ENCODE data around the gene LGR6. TPM values are rescaled to one million over a fixed set of nuclear protein-coding genes. Genes with fewer than 3 reads are reported as not detected.
A peak's percentile ranks its signal among the peaks of the same experiment; 100 is the strongest.

Gene LGR6
- total RNA-seq, 1 donor from 2014 or later = 3.1 TPM

DNA sequence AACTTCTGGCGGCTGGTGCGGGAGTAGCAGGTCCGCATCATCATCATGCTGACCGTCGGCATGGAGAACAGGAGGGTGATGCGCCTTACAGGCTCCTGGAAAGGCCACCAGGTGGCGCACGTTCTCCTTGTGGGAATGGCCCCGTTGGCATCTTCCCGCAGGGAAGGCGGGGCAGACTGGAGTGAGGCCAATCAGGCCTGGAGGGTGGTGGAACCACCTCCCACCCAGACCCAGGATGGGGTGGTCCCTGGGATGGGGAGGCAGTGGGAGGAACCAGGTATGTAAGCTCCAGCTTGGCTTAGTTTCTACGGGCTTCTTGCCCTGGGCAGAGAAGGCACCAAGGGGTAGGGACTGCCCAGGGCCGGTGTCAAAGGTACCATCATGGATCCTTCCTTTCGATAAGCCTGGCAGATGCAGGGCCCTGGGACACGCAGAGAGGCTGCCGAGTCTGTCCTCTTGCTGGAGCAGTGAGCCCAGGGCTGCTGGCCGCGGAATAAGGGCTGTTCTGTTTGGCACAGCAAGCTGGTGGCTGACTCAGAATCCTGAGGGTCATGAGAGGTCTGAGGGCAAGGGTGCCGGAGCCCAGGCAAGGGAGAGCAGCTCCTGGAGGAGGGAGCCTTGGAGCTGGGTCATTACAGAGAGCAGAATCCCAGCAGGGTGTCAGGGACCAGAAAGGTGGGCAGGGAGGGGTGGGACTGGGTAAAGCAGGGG, 8.7 kb upstream of the LGR6 start:
- Mint-ChIP-seq H3K9me3 (no peaks in the 10 kb centered on the region), H3K36me3 (no peaks in the 10 kb centered on the region), H3K27me3 (ENCODE audit: low read depth) (peaks cover 14% of the 10 kb centered on the region), H3K27ac (no peak overlapping the region), H3K4me1 (peaks cover 5% of the 10 kb centered on the region), H3K4me3 (peak overlapping the region; percentile 38)
- TF ChIP-seq, protein P1, sequence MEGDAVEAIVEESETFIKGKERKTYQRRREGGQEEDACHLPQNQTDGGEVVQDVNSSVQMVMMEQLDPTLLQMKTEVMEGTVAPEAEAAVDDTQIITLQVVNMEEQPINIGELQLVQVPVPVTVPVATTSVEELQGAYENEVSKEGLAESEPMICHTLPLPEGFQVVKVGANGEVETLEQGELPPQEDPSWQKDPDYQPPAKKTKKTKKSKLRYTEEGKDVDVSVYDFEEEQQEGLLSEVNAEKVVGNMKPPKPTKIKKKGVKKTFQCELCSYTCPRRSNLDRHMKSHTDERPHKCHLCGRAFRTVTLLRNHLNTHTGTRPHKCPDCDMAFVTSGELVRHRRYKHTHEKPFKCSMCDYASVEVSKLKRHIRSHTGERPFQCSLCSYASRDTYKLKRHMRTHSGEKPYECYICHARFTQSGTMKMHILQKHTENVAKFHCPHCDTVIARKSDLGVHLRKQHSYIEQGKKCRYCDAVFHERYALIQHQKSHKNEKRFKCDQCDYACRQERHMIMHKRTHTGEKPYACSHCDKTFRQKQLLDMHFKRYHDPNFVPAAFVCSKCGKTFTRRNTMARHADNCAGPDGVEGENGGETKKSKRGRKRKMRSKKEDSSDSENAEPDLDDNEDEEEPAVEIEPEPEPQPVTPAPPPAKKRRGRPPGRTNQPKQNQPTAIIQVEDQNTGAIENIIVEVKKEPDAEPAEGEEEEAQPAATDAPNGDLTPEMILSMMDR (IDR thresholded peaks at IDR 0.05; ENCODE audit: unreplicated experiment) = peak; percentile 86
- peak; percentile 76 to 91 for DNase-seq (ENCODE audit: low spot score in 2 of 2, unreplicated experiment in 2 of 2)

DNA sequence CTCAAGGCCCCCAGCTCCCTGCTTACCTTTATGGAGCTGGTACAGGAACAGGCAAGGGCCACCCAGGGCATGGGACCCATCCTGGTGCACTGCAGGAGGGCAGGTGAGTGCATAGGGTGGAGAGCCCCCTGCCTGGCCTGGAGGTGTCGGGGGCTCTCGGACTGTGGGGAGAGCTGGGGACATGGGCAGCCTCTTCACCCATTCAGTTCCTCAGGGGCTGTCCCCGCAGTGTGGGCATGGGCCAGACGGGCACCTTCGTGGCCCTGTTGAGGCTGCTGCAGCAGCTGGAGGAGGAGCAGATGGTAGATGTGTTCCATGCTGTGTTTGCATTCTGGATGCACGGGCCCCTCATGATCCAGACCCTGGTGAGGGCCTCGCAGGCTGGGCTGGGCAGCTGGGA, 7.3 kb upstream of the LGR6 start:
- Mint-ChIP-seq H3K4me1 (peaks cover 5% of the 10 kb centered on the region), H3K36me3 (no peaks in the 10 kb centered on the region), H3K27ac (no peak overlapping the region), H3K9me3 (no peaks in the 10 kb centered on the region), H3K27me3 (ENCODE audit: low read depth) (peaks cover 14% of the 10 kb centered on the region), H3K4me3 (no peak overlapping the region)
- DNase-seq (ENCODE audit: low spot score in 2 of 2, unreplicated experiment in 2 of 2) = no peak
- TF ChIP-seq, protein P1 (IDR thresholded peaks at IDR 0.05; ENCODE audit: unreplicated experiment) = no peak

DNA sequence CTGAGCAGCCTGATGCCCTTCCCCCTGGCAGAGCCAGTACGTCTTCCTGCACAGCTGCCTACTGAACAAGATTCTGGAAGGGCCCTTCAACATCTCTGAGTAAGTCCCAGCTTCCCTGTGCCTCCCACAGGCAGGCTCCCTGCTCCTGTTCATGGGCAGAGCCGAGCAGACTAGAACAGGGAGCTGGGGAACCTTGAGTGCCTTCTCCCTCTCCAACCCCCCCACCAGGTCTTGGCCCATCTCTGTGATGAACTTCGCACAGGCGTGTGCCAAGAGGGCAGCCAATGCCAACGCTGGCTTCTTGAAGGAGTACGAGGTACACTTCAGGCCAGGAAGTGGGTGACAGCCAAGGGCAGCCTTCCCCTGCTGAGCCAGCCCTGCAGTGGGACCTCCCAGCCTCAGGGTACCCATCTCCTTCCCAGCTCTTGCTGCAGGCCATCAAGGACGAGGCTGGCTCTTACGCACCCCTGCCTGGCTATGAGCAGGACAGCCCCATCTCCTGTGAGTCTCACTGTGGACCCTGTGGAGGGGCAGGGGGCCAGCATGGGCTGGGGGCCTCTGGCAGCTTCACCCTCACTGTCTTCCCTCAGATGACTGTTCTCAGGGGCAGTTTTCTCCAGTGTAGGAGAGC, 6.4 kb upstream of the LGR6 start:
- TF ChIP-seq, protein P1 (IDR thresholded peaks at IDR 0.05; ENCODE audit: unreplicated experiment) = no peak
- Mint-ChIP-seq H3K27ac (no peak overlapping the region), H3K4me3 (no peak overlapping the region), H3K9me3 (no peaks in the 10 kb centered on the region), H3K36me3 (no peaks in the 10 kb centered on the region), H3K27me3 (ENCODE audit: low read depth) (peaks cover 14% of the 10 kb centered on the region), H3K4me1 (peaks cover 5% of the 10 kb centered on the region)
- DNase-seq (ENCODE audit: low spot score in 2 of 2, unreplicated experiment in 2 of 2) = no peak

DNA sequence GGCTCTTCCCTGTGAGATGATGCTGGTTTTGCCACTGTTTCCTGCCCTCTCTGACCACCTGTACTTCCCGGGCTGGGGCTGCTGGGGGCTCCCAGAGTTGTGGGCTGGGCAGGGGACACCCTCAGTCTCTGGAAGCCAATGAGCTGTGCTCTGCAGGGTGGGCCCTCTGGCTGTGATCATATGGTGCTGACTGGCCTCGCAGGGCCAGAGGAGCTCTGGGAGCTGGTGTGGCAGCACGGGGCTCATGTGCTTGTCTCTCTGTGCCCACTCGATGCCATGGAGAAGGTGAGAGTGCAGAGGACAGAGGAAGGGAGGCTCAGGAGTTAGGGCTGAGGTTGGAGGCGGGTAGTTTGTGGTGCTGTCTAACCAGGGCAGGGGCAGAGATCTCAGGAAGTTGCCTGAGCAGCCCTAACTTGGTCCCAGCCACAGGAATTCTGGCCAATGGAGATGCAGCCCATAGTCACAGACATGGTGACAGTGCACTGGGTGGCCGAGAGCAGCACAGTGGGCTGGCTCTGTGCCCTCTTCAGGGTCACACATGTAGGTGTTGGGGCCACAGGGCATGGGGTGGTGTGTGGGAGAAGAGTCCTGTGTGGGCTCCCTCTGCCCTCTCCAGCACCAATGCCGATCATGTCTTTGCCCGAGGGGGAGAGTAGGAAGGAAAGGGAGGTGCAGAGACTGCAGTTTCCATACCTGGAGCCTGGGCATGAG, 5.7 kb upstream of the LGR6 start:
- H3K4me3 Mint-ChIP-seq = no peak overlapping the region
- H3K27me3 Mint-ChIP-seq (ENCODE audit: low read depth) = peaks cover 15% of the 10 kb centered on the region

DNA sequence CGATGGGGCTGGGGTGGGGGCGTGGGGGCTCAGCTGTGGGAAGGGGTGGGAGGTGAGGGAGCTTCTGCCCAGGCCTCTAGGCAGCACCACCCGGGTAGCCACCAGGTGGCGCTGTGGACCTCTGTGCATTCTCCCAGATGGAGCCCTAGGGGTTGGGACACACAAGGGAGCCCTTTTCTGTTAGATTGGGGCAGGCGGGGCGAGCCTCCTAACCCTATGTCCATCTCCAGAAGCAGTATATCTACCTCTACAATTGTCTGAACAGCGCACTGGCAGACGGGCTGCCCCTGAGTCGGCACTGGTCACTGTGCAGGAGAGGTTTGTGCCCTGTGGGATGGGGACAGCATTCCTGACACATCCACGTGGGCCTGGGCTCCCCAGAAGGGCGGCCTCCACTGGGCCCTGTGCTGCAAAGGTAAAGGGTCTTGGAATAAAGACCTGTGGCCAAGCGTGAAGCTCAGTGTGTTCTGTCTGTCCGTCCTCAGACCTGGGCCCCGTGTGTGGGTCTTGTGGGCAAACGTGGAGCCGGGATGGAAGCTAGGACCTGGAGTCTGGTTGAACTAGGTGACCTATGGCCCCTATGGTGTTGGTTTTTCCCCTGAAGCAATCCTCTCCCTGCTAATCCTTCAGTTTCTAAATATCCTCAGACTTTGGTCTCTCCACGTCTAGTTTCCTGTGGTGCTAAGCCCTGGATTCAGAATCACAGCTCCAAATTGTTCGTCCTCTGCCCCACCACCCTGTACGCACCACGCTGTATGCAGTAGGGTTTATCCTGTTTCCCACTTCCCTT, 4.4 kb upstream of the LGR6 start:
- Mint-ChIP-seq H3K27ac (no peak overlapping the region), H3K9me3 (no peaks in the 10 kb centered on the region), H3K27me3 (ENCODE audit: low read depth) (peaks cover 20% of the 10 kb centered on the region), H3K4me1 (peaks cover 7% of the 10 kb centered on the region), H3K4me3 (no peak overlapping the region), H3K36me3 (no peaks in the 10 kb centered on the region)
- DNase-seq (ENCODE audit: low spot score in 2 of 2, unreplicated experiment in 2 of 2) = peak; percentile 75 to 91
- TF ChIP-seq, protein P1 (IDR thresholded peaks at IDR 0.05; ENCODE audit: unreplicated experiment) = peak; percentile 80

More for the DNA sequence above, 5.7 kb upstream of the LGR6 start:
- Mint-ChIP-seq H3K36me3 (no peaks in the 10 kb centered on the region), H3K4me1 (peaks cover 5% of the 10 kb centered on the region), H3K9me3 (no peaks in the 10 kb centered on the region), H3K27ac (no peak overlapping the region)
- TF ChIP-seq, protein P1 (IDR thresholded peaks at IDR 0.05; ENCODE audit: unreplicated experiment) = no peak
- DNase-seq (ENCODE audit: low spot score in 2 of 2, unreplicated experiment in 2 of 2) = no peak

Data from mesothelial cell of epicardium (in vitro differentiated cells).